Left lung (tissue), 10 donors: ENCODE data around the gene CTNNB1. TPM values are rescaled to one million over a fixed set of nuclear protein-coding genes. Genes with fewer than 3 reads are reported as not detected.

Experiments used
- ATAC-seq: fragments of 200-7000 bp; cut with Tn5 transposase; one replicate; pipeline ENCODE4 v1.9.1; 2020; ENCODE audit warnings: moderate library complexity
- DNase-seq, 4 donors: peaks; one replicate each; pipeline ENCODE4 v3.0.0-alpha.2; 2013 to 2020
- H3K27ac ChIP-seq, 2 donors: fragments of 200-600 bp; sonication (generic) in 1 of 2; one replicate each; pipeline versions ENCODE4 v1.5.0 to v1.8.0; 2020 to 2021
- H3K27me3 ChIP-seq, 2 donors: fragments of 200-600 bp; sonication (generic) in 1 of 2; one replicate each; pipeline versions ENCODE4 v1.5.0 to v1.8.0; 2020 to 2021
- H3K36me3 ChIP-seq, 2 donors: fragments of 200-600 bp; sonication (generic) in 1 of 2; one replicate each; pipeline versions ENCODE4 v1.5.0 to v1.8.0; 2020 to 2021
- H3K4me1 ChIP-seq, 2 donors: fragments of 200-600 bp; one replicate each; pipeline ENCODE4 v1.8.0; 2021
- H3K4me3 ChIP-seq, 2 donors: fragments of 200-600 bp; sonication (generic) in 1 of 2; one replicate each; pipeline versions ENCODE4 v1.5.0 to v1.8.0; 2020 to 2021; ENCODE audit warnings: mild to moderate bottlenecking in 1 of 2
- H3K9me3 ChIP-seq, 2 donors: fragments of 200-600 bp; sonication (generic) in 1 of 2; one replicate each; pipeline versions ENCODE4 v1.5.0 to v1.8.0; 2020 to 2021
- CTCF ChIP-seq, 2 donors: fragments of 200-600 bp; sonication (generic) in 1 of 2; IDR thresholded peaks; one replicate each; pipeline versions ENCODE4 v1.5.0 to v1.8.0; 2021; ENCODE audit warnings: antibody characterized with exemption in 2 of 2
- intact Hi-C, 2 donors: fragments of 100-400 bp; cut with DNase I; formaldehyde crosslinking; loops; one replicate each; pipeline versions ENCODE4 v1.11.2 to v1.14.2; 2022
- polyA plus RNA-seq, 6 donors: library from polyadenylated mRNA; unstranded; fragments of 120-200 nt; gene quantifications; one replicate each; pipeline ENCODE4 v1.2.1, GENCODE V29; 2013; ENCODE audit not compliant: insufficient read length in 6 of 6
- total RNA-seq, 2 donors: library from RNA; stranded (reverse); fragmentation: NEBNext Ultra II Directional; extraction: Animal tissue kit (Norgen Biotek cat#: 25700); gene quantifications; one replicate each; pipeline ENCODE4 v1.2.1, GENCODE V29; 2021
- donor health status: DM: no; HTN: yes; CAD: no.
- donor health status: DM: no; HTN: no; CAD: no.

CTNNB1 gene
- total and polyA plus RNA-seq, 8 donors: 289 to 492 (median 448) TPM

- Histone ChIP-seq H3K27ac (no peak overlapping the region), H3K36me3 (peaks cover 22 to 55% of the 10 kb centered on the region in 2 donors), H3K27me3 (no peaks in the 10 kb centered on the region), H3K9me3 (no peaks in the 10 kb centered on the region), H3K4me3 (no peak overlapping the region), H3K4me1 (peaks cover 23 to 47% of the 10 kb centered on the region in 2 donors)
- DNase-seq (no peak), ATAC-seq (peak; percentile 39)
- intact Hi-C loops: no loop called here
- no peak for TF ChIP-seq CTCF (IDR thresholded peaks at IDR 0.05)
Observed at GRCh38 chr3:41224120-41224806, 25.0 kb downstream of the CTNNB1 start.

GRCh38 chr3:41234823-41235721, 35.8 kb downstream of the CTNNB1 start:
- Histone ChIP-seq H3K27ac (no peak overlapping the region), H3K27me3 (no peaks in the 10 kb centered on the region), H3K4me1 (no peaks in the 10 kb centered on the region), H3K36me3 (peaks cover 3 to 100% of the 10 kb centered on the region in 2 donors), H3K9me3 (no peaks in the 10 kb centered on the region), H3K4me3 (no peak overlapping the region)
- DNase-seq: no peak
- intact Hi-C loops: no loop called here
- no peak for TF ChIP-seq CTCF (IDR thresholded peaks at IDR 0.05)
- ATAC-seq: no peak

GRCh38 chr3:41236228-41236627, 36.9 kb downstream of the CTNNB1 start:
- DNase-seq: no peak
- H3K4me3 ChIP-seq: no peak overlapping the region
- no peak for ATAC-seq
- H3K9me3 ChIP-seq: no peaks in the 10 kb centered on the region
- intact Hi-C loops: no loop called here
- no peak for TF ChIP-seq CTCF (IDR thresholded peaks at IDR 0.05)
- H3K36me3 ChIP-seq: peaks cover 3 to 100% of the 10 kb centered on the region in 2 donors
- no peaks in the 10 kb centered on the region for H3K4me1 ChIP-seq
- no peaks in the 10 kb centered on the region for H3K27me3 ChIP-seq
- H3K27ac ChIP-seq: no peak overlapping the region

GRCh38 chr3:41237907-41238306, 38.6 kb downstream of the CTNNB1 start:
- no peaks in the 10 kb centered on the region for H3K27me3 ChIP-seq
- no peak overlapping the region for H3K4me3 ChIP-seq
- H3K36me3 ChIP-seq: peaks cover 0 to 99% of the 10 kb centered on the region in 2 donors
- intact Hi-C loops: no loop called here
- no peak for DNase-seq
- H3K4me1 ChIP-seq: no peaks in the 10 kb centered on the region
- no peak for TF ChIP-seq CTCF (IDR thresholded peaks at IDR 0.05)
- H3K9me3 ChIP-seq: no peaks in the 10 kb centered on the region
- no peak for ATAC-seq
- no peak overlapping the region for H3K27ac ChIP-seq

GRCh38 chr3:41239587-41239986, 40.3 kb downstream of the CTNNB1 start:
- Histone ChIP-seq H3K9me3 (no peaks in the 10 kb centered on the region), H3K36me3 (peaks cover 0 to 88% of the 10 kb centered on the region in 2 donors), H3K4me3 (no peak overlapping the region), H3K4me1 (no peaks in the 10 kb centered on the region), H3K27me3 (no peaks in the 10 kb centered on the region), H3K27ac (no peak overlapping the region)
- intact Hi-C loops: no loop called here
- TF ChIP-seq CTCF (IDR thresholded peaks at IDR 0.05): no peak
- DNase-seq: no peak
- ATAC-seq: no peak
